K562 (cell line): ENCODE results near the gene WDR91. TPM values are rescaled to one million over a fixed set of nuclear protein-coding genes. Genes with fewer than 3 reads are reported as not detected.

Experiments
- CBFA2T3 ChIP-seq: fragments of 450-650 bp; IDR thresholded peaks from 2 replicates; pipeline ENCODE4 v1.6.1; 2017
- MEIS2 ChIP-seq: fragments of 450-650 bp; IDR thresholded peaks from 2 replicates; pipeline ENCODE4 v1.6.1; 2014; ENCODE audit warnings: mild to moderate bottlenecking; ENCODE audit not compliant: partially characterized antibody
- MTA2 ChIP-seq: fragments of 450-650 bp; IDR thresholded peaks from 2 replicates; pipeline ENCODE4 v1.6.1; 2016; ENCODE audit warnings: low read depth
- POLR3A ChIP-seq: IDR thresholded peaks from 2 replicates; pipeline ENCODE4 v1.6.1; 2011; ENCODE audit warnings: borderline replicate concordance, mild to moderate bottlenecking, moderate library complexity; ENCODE audit not compliant: insufficient read length, insufficient read depth; ENCODE audit errors: extremely low read depth
- PTBP1 ChIP-seq: fragments of 200-400 bp; formaldehyde crosslinking; IDR thresholded peaks from 2 replicates; pipeline ENCODE4 v1.6.1; 2017; ENCODE audit warnings: low read depth, low read length
- TEAD4 ChIP-seq, 2 experiments: sonication (generic) in 1 of 2; formaldehyde crosslinking in 1 of 2; IDR thresholded peaks; 2 replicates each; pipeline versions ENCODE4 v1.6.1 to v1.8.0; 2012 to 2022; ENCODE audit warnings: borderline replicate concordance in 1 of 2, inconsistent platforms in 1 of 2, low read length in 1 of 2, mild to moderate bottlenecking in 1 of 2, missing genetic modification reagents in 1 of 2
- ZFP1 ChIP-seq: fragments of 450-650 bp; formaldehyde crosslinking; IDR thresholded peaks from 2 replicates; pipeline ENCODE4 v1.4.0; 2020; ENCODE audit warnings: mild to moderate bottlenecking, mixed read lengths
- ZNF764 ChIP-seq: fragments of 250-450 bp; sonication (Bioruptor Pico); IDR thresholded peaks from 2 replicates; pipeline ENCODE4 v1.4.0; 2020; ENCODE audit warnings: low read depth, mild to moderate bottlenecking, moderate library complexity
- ZNF780A ChIP-seq: fragments of 250-450 bp; sonication (Bioruptor Pico); IDR thresholded peaks from 2 replicates; pipeline ENCODE4 v1.5.0; 2021; ENCODE audit warnings: mild to moderate bottlenecking
- polyA plus RNA-seq, 8 experiments: library from polyadenylated mRNA; depleted of rRNA in 4 of 8; stranded (reverse) in 5 of 8; unstranded in 3 of 8; fragments of >200 nt; fragmentation: Nextera tagmentation in 2 of 8; fragmentation: Illumina TruSeq in 1 of 8; extraction: Ambion mirVana in 2 of 8; extraction: Trizol in 1 of 8; gene quantifications; 2 replicates each; pipeline versions ENCODE4 v1.2.1 to v1.2.3, GENCODE V29; 2011 to 2014; ENCODE audit warnings: inconsistent platforms in 1 of 8, missing spikeins in 1 of 8
- total RNA-seq, 7 experiments: library from RNA; depleted of rRNA in 6 of 7; stranded (reverse); fragments of >200 nt in 6 of 7; fragmentation: Illumina TruSeq in 2 of 7; extraction: Trizol in 2 of 7; gene quantifications; 2 replicates each; pipeline versions ENCODE4 v1.2.1 to v1.2.3, GENCODE V29; 2011 to 2021; ENCODE audit warnings: low replicate concordance in 1 of 7
- TF ChIP-seq, protein P1 (sequence below): fragments of 450-650 bp; IDR thresholded peaks from 2 replicates; pipeline ENCODE4 v1.6.1; 2016; ENCODE audit warnings: borderline replicate concordance
- TF ChIP-seq, protein P2 (sequence below): fragments of 450-650 bp; IDR thresholded peaks from 2 replicates; pipeline ENCODE4 v1.6.1; 2016

The WDR91 gene
- total and polyA plus RNA-seq, 9 of the 15 experiments (the other 6 are each of a cell fraction or from before 2014, with no cell fraction given), result 1.9 to 18.2 (median 9.8) TPM

DNA sequence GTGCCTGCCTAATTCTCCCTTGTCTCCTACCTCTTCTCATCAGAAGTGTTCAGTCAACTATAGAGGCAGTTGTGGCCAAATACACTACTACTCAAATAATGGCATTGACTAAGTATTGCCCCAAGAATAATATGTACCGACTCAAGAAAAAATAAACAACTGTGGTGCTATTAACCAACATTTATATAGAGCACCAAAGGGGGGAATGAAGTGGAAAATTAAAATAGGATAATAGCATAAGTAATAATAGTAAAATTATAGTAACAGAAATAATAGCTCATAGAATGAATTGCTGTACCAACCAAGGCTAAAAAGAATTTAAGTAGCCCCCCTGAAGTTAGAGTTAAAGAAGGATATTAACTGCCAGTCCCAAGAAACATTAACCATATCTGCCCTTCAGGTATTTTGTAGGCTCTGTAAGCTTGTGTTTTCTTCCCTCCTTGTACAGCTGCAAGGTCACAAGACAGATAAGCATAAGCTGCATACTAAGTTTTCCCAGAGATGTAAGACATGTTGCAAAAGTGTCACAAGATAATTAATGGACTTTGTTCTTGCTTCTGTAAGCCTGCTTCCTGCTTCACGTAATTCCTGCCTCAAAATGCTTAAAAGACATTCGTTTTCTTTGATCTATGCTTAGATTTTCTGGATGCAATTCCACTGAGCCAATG lies 29.9 kb downstream of the WDR91 start (continued):
- TF ChIP-seq MTA2 (no peak), PTBP1 (no peak), ZNF764 (CRISPR knock-in tag) (no peak), TEAD4 (IDR thresholded peaks at IDR 0.05; ENCODE audit: low read length) (0 out of 2 replicates have a peak, but pooled peaks have one; percentile 19), TEAD4 (CRISPR knock-in tag; IDR thresholded peaks at IDR 0.05; ENCODE audit: borderline replicate concordance) (no peak), MEIS2 (peak; percentile 83), ZFP1 (CRISPR knock-in tag) (peak; percentile 28; the same call in 1 of the 2 replicates), POLR3A (no peak), ZNF780A (CRISPR knock-in tag) (no peak), CBFA2T3 (peak; percentile 43; the same call in 1 of the 2 replicates)
- TF ChIP-seq, protein P1, sequence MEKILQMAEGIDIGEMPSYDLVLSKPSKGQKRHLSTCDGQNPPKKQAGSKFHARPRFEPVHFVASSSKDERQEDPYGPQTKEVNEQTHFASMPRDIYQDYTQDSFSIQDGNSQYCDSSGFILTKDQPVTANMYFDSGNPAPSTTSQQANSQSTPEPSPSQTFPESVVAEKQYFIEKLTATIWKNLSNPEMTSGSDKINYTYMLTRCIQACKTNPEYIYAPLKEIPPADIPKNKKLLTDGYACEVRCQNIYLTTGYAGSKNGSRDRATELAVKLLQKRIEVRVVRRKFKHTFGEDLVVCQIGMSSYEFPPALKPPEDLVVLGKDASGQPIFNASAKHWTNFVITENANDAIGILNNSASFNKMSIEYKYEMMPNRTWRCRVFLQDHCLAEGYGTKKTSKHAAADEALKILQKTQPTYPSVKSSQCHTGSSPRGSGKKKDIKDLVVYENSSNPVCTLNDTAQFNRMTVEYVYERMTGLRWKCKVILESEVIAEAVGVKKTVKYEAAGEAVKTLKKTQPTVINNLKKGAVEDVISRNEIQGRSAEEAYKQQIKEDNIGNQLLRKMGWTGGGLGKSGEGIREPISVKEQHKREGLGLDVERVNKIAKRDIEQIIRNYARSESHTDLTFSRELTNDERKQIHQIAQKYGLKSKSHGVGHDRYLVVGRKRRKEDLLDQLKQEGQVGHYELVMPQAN, result no peak
- TF ChIP-seq, protein P2, sequence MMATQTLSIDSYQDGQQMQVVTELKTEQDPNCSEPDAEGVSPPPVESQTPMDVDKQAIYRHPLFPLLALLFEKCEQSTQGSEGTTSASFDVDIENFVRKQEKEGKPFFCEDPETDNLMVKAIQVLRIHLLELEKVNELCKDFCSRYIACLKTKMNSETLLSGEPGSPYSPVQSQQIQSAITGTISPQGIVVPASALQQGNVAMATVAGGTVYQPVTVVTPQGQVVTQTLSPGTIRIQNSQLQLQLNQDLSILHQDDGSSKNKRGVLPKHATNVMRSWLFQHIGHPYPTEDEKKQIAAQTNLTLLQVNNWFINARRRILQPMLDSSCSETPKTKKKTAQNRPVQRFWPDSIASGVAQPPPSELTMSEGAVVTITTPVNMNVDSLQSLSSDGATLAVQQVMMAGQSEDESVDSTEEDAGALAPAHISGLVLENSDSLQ, result peak; percentile 67
